Measurements from ENCODE around the gene CNN3.

- no peak for TF ChIP-seq POLR2A (IDR thresholded peaks at IDR 0.05)
- no peak for TF ChIP-seq CTCF (IDR thresholded peaks at IDR 0.05)
Observed at GRCh38 chr1:94866164-94866807, 60.6 kb downstream of the CNN3 start.

Data from uterus (tissue), 2 donors.